ENCODE data around the gene CLRN1.

The CLRN1 gene

GRCh38 chr3:150945226-150946032, 27.1 kb downstream of the CLRN1 start:
- TF ChIP-seq CTCF (IDR thresholded peaks at IDR 0.05; ENCODE audit: low read length, missing control alignments), result no peak
- H3K4me3 ChIP-seq (replicated peaks; ENCODE audit: low read depth, low read length), result no peak overlapping the region
- DNase-seq (ENCODE audit: low read depth), result peak; percentile 32

GRCh38 chr3:150942221-150942620, 30.3 kb downstream of the CLRN1 start:
- DNase-seq (ENCODE audit: low read depth), result no peak
- H3K4me3 ChIP-seq (replicated peaks; ENCODE audit: low read depth, low read length), result no peak overlapping the region
- TF ChIP-seq CTCF (IDR thresholded peaks at IDR 0.05; ENCODE audit: low read length, missing control alignments), result no peak

GRCh38 chr3:150936693-150937092, 35.8 kb downstream of the CLRN1 start:
- TF ChIP-seq CTCF (IDR thresholded peaks at IDR 0.05; ENCODE audit: low read length, missing control alignments), result no peak
- no peak overlapping the region for H3K4me3 ChIP-seq (replicated peaks; ENCODE audit: low read depth, low read length)

GRCh38 chr3:150933473-150933995, 39.0 kb downstream of the CLRN1 start:
- no peak for DNase-seq (ENCODE audit: low read depth)
- no peak overlapping the region for H3K4me3 ChIP-seq (replicated peaks; ENCODE audit: low read depth, low read length)
- no peak for TF ChIP-seq CTCF (IDR thresholded peaks at IDR 0.05; ENCODE audit: low read length, missing control alignments)

More at GRCh38 chr3:150936693-150937092, 35.8 kb downstream of the CLRN1 start:
- DNase-seq (ENCODE audit: low read depth), result no peak

- no peak for TF ChIP-seq CTCF (IDR thresholded peaks at IDR 0.05; ENCODE audit: low read length, missing control alignments)
- no peak for DNase-seq (ENCODE audit: low read depth)
- no peak overlapping the region for H3K4me3 ChIP-seq (replicated peaks; ENCODE audit: low read depth, low read length)
Measured at GRCh38 chr3:150931745-150932144, 40.8 kb downstream of the CLRN1 start.

- no peak for DNase-seq (ENCODE audit: low read depth)
- TF ChIP-seq CTCF (IDR thresholded peaks at IDR 0.05; ENCODE audit: low read length, missing control alignments), result no peak
- no peak overlapping the region for H3K4me3 ChIP-seq (replicated peaks; ENCODE audit: low read depth, low read length)
Measured at GRCh38 chr3:150930839-150931238, 41.7 kb downstream of the CLRN1 start.

- no peak overlapping the region for H3K4me3 ChIP-seq (replicated peaks; ENCODE audit: low read depth, low read length)
- no peak for TF ChIP-seq CTCF (IDR thresholded peaks at IDR 0.05; ENCODE audit: low read length, missing control alignments)
- no peak for DNase-seq (ENCODE audit: low read depth)
Measured at GRCh38 chr3:150928234-150928633, 44.3 kb downstream of the CLRN1 start.
